ENCODE results near the gene GRIA3.
"Not testable (repeated sequence)": the region's sequence is repeated elsewhere in the genome, so short reads cannot be mapped to it uniquely, and the experiment has no call there.

GRIA3 gene

DNA sequence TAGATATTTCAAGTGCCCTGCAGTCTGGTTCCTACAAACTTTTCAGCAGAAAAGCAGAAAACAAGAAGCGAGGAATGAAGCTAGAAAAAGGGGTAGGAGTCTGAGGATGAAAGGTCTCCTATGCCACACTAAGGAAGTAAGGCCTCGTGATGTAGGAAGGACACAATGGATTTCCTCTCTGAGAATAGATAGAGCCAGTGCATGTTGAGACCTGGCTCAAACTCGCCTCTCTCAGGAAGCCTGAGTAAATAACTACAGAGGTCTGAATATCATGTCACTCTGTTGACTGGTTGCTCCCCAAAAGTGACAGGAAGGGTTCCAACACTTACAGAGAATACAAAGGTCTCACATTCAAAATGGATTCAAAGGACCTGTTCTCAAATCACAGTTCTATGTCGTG, 93.3 kb downstream of the GRIA3 start:
- no peak for DNase-seq

DNA sequence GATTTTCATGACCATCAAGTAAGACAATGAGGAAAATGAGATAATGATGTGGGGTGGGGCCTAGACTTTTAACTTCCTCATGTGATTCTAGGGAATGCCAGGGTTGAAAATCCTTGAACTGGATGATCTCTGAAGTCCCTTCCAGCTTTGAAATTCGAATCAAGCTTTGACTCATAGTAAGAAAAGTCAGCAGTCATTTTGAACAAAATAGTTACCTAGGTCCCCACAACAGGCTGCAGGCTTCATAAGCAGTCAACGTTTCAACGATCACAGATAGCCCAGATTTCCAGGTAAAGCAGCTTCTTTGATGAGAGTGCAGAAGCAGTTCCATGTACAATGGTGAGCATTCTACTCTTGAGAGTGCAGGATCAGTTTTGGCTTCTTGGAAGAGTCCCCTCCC, 93.7 kb downstream of the GRIA3 start:
- no peak for DNase-seq

GRCh38 chrX:123282241-123282640, 98.2 kb downstream of the GRIA3 start:
- no peak for DNase-seq

- DNase-seq = not testable (repeated sequence)
Observed at GRCh38 chrX:123283407-123283806, 99.3 kb downstream of the GRIA3 start.

DNA sequence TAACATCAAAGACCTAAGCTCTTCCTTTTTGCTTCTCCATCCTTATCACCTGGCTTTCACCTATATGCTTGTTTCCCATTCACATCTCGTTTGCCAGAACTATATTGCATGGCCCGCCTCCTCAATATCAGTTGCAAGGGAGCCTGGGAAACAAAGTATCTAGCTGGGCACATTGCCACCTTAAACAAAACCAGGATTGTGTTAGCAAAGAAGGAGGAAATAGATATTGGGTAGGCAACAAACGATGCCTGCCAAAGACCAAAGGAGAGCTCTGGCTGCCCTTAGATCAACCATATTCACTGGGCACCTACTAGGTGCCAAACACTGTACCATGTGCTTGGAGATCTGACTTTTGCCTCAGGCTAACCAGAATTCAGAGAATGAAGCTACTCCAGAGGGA, 107.5 kb downstream of the GRIA3 start:
- no peak for DNase-seq

DNA sequence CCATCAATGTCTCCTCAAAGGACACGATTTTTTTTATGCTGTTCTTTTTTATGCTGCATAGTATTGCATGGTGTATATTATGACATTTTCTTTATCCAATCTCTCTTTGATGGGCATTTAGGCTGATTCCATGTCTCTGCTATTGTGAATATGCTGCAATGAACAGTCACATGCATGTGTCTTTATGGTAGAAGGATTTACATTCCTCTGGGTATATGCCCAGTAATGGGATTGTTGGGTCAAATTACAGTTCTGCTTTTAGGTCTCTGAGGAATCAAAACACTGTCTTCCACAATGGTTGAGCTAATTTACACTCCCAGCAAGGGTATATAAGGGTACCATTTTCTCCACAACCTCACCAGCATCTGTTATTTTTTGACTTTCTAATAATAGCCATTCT, 113.9 kb downstream of the GRIA3 start:
- DNase-seq = no peak

- no peak for DNase-seq
Observed at GRCh38 chrX:123303429-123303828, 119.4 kb downstream of the GRIA3 start.

DNA sequence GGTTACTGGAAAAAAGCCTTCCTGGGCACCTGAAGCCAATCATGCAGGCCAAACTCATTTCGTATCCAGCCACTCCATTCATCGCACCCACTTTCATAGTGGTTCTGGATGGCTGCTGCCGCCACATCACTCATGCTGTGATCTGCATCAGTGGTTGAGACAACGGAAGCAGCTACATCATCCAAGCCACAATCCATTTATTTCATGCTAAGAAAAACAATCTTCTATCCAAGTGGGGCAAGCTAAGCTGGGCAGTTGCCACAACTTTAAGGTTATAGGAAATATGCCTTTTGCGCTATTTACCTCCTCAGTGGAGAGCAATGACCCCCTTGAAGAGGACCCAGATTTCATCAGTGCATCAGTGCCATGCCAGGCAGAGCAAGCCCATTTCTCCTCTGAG, 124.6 kb downstream of the GRIA3 start:
- no peak for DNase-seq

DNA sequence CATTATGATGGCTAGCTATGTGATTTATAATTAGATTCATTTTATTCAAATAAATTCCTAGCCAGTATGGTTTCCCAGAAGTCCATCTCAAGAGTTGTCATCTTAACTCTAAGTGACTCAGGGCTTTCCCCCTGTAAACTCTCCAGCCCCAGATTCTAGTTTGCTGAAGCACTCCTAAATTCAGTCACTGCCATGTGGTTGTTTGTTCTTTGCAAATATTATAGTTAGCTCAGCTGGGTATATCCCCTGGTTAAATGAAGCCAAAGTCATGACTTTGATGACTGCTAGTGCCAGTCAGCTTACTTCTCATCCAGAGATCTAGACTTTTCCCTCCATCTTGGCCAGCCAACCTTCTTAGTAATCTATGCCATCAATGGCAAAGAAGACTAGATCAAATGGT, 126.0 kb downstream of the GRIA3 start:
- DNase-seq = no peak

DNA sequence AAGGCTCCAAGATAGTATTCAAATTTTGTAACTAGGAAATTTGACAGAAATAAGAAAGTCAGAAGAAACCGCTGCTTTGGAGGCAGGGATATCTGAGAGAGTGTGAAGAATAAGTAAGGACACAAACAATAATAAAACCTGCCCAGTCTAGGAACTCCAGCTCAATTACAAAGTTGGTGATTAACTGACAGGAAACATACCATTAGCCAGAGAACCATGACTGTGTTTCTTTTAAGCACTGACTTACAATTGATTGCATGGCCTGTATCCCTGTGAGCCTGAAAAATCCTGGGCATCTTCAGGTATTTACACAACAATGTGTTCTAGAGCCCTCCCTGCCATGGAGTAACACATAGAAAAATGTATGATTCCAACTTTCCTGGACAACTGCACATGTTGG, 127.4 kb downstream of the GRIA3 start:
- no peak for DNase-seq

- DNase-seq = no peak
Observed at GRCh38 chrX:123313486-123313885, 129.4 kb downstream of the GRIA3 start.

GRCh38 chrX:123320622-123321021, 136.5 kb downstream of the GRIA3 start:
- no peak for DNase-seq

GRCh38 chrX:123322536-123322935, 138.5 kb downstream of the GRIA3 start:
- DNase-seq = no peak

- DNase-seq = no peak
Observed at GRCh38 chrX:123324625-123325024, 140.5 kb downstream of the GRIA3 start.

DNA sequence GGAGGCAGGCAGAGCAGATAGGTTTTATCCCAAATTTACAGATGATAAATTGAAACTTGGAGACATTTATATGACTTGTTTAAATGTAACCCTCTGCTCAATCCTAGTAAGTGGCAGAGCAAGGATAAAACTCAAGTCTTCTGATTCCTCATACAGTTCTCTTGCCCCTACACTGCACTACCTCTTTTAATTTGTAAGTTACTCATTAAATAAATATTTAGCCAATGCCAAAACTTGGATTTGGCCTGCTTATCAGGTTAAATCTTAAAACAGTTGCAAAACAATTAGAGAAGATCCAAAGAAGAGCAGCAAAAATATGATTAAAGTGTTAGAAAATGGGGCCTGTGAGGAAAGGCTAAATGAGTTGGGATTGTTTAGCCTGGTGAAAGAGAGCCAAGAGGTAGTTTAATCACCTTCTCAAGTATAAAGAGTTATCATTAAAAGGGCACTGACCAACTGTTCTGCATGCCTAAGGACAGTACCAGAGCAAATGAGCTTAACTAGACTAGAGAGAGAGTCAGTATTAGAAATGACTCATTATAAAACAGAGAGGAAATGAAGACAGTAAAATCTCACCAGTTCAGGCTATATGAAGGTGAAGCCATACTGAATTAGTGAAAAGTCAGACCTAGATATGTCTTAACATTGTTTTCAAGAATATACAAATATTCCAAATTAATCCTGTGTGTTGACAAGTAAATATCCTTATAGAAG, 146.3 kb downstream of the GRIA3 start:
- DNase-seq = no peak

DNA sequence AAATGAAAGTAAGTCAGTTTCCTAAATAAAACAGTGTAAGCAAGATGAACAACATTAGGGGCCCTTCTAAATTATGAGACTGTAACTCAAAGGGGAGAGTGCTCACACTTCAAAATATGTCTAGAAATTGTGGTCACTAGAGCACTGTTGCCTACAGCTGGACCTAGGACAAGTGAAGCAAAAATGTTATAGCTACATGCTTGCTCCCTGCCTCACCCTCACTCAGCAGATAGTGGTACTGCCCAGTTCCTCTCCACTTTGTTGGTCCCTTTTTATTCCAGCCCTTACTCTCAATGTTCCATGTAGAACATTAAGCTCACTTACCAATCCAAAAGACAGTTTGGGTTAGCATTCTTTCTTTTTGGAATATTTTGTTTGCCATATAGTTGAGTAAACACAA, 147.3 kb downstream of the GRIA3 start:
- no peak for DNase-seq

GRCh38 chrX:123331859-123332258, 147.8 kb downstream of the GRIA3 start:
- no peak for DNase-seq

GRCh38 chrX:123336666-123337065, 152.6 kb downstream of the GRIA3 start:
- no peak for DNase-seq

DNA sequence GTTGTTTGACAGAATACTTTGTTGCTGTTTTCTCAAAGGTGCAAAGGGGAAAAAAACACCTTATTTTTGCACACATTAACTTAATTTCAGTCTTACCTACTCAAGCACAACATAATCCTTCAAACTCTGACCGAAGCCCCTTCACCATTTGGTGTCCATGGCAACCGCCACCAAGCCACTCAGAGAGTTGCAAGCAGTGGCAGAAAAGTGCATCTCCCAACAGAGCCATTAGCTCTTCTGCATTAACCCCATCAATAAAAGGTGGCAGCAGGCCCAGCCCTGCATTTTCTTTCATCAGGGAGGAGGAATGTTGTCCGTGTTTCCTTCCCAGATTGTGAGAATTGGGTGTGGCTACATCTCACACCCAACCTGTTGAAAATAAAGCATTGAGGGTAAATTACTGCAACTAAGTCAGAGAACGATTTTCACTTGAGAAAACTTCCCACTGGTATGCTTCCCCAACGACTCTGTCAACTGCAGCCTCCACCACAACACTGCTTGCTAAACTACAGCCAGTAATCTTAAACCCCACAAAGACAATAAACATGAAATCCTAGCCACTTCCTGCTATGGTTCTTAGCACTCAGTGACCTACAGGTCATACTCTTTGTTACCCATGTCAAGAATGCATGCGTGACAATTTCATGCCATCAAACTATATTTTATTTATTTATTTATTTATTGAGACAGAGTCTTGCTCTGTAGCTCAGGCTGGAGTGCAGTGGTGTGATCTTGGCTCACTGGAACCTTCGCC, 154.0 kb downstream of the GRIA3 start:
- DNase-seq = no peak

DNA sequence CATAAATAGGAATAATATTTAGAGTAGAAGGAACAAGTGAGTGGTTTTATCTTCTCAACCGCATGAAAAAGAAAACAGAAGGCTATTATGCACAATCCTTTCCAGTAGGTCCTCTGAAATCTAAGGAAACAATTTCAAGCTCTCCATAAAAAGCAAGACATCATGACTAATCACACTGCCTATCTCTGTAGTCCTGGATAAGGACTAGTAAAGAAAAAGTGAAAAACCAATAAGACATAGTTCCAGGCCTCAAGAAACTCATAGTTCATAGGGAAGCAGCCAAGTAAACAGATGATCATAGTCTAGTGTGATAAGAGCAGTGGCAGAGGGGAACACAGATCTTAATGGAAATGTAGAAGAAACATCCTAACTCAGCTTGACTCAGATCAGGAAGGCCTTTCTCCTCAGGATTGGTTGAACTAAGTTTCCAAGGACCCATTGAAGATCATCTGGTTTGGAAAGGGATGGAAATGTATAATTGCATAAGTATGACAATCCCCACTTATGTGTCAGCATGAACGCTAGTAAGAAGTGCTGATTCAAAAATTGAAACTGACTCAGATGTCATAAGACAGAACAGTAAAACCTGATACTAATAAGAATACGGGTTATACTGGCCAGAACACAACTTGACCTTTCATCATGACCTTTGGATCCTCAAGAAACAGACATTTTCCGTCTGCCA, 155.3 kb downstream of the GRIA3 start:
- no peak for DNase-seq

DNA sequence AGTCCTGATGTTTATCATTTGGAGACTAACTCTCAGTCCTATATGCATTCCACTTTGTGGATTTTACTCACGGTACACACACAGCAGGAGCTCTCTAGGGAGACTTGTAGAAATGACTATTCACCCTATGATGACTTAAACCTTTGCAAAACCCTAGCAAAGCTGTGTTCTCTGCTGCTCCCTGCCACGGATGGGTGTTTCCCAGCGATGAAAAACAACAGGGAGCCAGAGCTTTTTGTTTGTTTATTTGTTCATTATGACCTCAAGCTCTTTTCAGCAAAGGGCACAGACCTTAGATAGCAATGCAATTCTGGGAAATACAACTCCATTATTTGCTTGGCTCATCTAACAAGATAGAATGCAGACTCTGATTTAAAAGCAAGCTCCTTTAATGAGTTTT, 156.6 kb downstream of the GRIA3 start:
- DNase-seq = no peak

- no peak for DNase-seq
Observed at GRCh38 chrX:123348468-123348867, 164.4 kb downstream of the GRIA3 start.

DNA sequence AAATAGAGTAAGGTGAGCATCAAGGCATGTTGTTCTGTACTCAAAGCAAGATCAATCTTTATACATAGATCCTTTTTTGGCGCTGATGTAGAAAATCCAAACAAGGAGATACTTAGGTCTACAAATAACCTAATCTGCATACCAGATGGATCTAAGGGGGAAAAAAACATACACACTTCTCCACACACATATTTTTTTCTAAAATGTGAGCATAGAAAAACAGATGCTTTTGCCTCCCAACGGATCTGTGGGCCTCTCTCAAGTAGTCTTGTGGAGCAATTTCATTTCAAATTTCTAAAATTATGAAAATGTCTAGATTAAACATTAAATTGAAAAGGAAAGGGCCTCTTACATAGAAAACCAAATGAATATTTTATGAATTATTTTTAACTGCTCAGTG, 166.1 kb downstream of the GRIA3 start:
- DNase-seq = no peak

DNA sequence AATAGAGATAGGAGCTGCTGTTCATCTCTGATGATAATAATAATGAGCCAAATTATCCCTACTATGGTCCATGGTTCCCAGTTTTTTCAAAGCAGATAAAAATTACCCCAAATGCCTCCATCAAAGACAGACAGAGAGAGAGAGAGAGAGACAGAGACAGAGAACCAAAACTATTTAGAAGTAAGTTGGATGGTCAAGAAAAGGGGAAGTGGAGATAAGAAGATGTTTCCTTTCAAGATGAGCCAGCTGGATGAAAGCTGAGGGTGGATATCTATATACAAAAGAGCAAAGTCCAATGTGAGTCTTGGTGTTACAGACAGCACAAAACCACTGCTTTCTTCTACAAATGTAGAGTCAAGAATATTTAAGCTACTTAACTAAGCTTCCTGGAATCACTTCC, 173.9 kb downstream of the GRIA3 start:
- DNase-seq = no peak

Data from SIG-M5 (cell line).